CD4-positive, alpha-beta T cell treated with Interleukin-6 at 100 ng/mL for 8 hours (primary cell): ENCODE data around the gene SERINC1.
A peak's percentile ranks its signal among the peaks of the same experiment; 100 is the strongest.

Experiments used
- DNase-seq: peaks from one replicate; pipeline ENCODE4 v3.0.0-alpha.2; 2020; ENCODE audit warnings: mixed read lengths, low spot score

SERINC1 gene

DNA sequence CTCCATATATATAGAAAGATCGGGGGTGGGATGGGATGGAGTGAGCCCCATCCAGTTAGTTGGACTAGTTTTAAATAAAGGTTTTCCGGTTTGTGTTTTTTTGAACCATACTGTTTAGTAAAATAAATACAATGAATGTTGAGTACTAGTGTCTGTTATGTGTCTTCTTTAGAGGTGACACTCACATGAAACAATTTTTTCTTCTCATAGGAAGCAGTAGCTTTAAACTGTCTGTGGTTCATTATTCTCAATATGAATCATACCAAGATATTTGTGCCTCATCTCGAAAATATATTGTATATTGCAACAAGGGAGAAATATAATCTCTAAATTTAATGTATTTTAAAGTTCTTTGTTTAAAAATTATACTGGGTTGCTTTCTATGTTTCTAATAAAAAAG lies 38.8 kb downstream of the SERINC1 start:
- no peak for DNase-seq

DNA sequence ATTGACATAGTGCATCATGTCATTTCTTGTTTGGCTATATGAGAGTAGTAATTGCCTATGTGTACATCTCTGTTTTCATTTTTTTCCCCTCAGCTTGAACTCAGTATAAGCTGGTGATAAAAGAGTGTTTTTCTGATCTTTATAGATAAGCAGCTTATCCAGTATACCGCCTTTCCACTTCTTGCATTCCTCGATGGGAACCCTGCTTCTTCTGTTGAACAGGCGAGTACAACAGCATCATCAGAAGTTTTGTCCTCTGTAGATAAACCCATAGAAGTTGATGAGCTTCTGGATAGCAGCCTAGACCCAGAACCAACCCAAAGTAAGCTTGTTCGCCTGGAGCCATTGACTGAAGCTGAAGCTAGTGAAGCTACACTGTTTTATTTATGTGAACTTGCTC lies 39.8 kb downstream of the SERINC1 start:
- no peak for DNase-seq

DNA sequence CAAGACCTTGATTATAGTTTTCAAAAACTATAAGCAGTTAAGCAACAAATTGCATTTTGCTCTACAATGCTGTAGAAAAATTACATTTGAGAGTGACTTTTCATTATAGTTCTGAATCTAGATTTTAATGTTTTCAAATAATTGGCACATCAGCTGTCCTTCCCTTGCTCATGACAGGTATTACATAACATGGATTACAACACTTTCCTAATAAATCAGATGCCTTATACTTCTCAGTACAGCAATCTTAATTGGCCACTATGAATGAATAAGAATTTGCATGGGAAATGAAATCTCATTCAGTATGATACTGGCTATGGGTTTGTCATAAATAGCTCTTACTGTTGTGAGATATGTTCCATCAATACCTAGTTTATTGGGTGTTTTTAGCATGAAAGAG lies 42.3 kb downstream of the SERINC1 start:
- DNase-seq: no peak

DNA sequence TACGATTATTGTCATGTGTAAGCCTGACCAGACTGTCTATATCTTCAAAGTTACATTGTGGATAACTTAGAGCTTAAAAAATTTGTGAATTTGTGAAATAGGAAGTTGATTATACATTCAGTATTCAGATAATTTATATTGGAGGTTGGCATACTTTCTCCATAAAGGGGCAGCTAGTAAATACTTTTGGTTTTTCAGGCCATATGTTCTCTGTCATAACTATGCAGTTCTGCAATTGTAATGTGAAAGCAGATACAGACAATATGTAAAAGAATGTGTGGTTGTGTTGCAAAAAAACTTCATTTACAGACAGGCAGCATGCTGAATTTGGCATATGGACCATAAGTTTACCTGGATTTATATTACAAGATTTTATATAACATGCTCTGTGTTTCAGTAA lies 42.8 kb downstream of the SERINC1 start:
- DNase-seq: no peak

DNA sequence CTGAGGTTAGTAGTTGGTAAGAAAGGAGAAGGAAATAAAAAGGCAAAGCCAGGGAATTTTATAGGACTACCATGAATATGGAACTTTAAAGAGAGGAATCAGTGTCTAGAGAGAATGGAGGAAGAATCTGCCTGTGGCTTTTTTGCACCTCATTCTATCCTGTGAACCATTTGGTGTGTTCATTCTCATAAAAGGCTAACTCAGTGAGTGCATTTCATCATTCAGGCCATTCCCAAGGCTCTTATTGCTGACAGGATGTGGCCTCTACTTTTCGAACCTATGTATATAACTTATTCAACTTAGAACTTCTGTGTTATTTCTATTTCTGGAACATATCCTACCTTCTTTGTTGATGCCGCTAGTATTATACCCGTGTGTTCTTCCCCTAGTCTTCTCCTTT lies 45.0 kb downstream of the SERINC1 start:
- DNase-seq: no peak

DNA sequence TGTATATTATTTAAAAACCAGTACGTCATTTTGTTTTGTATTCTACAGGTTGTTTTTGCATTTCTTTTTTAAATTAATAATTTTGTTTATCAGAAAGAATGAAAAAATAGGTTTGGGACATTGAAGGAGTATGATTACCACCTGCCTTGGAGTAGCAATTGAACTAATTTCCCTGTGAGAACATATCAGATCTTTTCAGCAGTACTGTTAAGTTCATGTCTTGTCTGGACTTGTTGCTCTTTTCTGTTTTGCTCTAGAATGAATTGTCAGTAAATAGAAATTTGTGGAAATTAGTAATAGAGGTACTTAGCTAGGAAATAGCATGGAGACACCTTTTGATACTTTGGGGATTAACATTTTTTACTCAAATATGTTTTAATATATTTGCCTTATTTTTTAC lies 47.9 kb downstream of the SERINC1 start:
- no peak for DNase-seq

DNA sequence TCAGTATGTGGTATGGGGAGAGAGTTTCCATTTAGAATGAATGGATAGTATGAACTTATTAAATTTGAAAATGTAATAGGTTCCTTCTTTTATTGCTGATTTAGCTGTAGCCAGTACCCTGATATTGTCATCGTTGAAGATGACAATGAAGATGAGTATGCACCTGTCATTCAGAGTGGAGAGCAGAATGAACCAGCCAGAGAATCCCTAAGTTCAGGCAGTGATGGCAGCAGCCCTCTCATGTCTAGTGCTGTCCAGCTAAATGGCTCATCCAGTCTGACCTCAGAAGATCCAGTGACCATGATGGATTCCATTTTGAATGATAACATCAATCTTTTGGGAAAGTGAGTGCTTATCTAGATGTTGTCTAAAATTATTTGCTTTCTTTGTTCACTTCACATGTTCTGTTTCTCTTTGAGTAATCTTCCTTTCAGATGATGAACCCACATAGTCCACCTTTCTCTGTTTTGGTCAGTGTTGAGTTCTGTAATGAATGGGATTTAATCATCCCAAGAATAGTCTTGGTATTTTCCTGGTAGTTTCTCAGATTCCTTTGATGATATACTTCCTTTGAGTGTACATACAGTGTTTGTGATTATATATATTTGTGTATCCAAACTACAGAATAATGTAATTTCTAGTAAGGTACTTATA lies 48.9 kb downstream of the SERINC1 start:
- DNase-seq: no peak

DNA sequence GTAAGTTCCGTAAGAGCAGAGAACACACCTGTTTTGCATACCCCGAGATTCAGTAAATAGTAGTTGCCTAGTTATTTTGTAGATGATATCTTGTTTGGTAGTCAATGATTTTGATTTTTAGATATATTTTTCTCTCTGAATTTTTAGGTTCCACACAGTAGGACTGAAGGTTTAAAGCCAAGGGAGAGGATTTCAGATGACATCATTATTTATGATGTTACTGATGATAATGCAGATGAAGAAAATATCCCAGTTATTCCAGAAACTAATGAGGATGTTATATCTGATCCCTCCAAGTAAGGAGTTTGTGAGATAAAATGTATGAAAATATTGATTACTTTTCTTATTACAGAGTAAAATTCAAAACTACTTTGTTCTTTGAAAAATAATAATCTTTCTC lies 49.6 kb downstream of the SERINC1 start:
- DNase-seq: no peak

DNA sequence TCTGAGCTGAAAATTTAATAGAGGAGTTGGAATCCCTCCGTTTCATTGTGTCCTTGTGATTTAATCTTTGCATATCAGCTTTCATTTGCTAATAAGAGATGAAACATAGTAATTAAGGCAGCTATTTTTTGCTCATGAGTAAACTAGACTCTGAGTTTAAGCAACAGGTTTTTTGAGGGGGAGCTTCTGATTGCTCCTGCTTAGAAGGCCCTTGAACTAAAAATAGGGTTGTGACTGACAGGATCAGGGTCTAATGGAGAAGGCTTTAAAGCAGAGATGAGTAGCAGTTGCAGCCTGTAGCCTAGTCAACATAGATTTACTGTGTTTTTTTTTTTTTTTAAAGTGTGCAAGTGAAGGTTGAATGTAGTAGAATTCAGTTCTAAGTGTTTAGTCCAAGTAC lies 54.8 kb downstream of the SERINC1 start:
- DNase-seq: no peak

DNA sequence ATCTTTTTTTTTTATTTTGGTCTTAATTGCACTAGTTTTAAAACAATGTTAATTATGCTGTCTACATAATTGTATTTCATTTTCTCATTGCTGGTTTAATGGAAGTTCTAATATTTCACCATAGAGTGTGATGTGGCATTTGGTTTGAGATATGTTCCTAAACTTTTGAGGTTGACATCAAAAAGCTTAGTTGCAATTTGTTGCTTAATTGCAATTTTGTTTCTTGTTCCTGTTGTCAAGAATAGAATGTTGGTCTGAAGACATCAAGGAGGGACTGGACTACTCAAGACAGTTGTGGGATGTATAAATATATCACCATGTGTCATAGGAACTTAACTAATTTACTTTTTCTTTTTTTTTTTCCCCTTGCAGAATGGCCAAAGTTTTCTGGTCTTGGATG lies 59.6 kb downstream of the SERINC1 start:
- no peak for DNase-seq

DNA sequence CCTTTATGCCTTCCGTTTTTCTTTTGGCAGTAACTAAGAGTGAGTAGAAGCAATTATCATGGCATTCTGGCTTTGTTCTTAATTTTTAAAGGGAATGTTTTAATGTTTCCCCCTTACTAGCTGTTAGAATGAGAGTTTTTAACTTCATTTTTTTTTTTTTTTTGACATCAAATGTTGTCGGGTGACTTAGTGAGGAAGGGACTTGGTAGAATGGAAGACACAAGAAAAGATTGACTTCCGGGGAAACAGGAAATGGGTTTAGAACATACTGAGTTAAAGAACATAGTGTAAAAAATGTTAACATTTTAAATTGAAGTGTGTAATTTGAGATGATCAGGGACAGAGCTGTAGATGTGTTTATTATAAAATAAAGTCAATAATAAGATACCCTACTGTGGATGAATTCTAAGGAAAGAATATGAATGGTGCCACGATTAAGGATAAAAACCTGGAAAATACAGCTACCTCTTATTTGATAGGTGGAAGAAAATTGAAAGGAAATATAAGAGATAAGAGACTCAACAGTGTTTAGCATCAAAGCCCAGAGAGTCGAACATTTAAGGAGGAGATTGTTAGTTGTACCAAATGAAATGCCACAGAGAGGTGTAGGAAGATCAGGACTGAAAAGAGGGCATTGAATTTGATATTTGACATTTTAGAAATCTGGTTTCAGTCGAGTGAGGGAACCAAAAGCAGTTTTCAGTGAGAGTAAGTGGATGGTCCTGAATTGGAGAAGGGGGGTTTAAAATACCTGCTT lies 62.7 kb downstream of the SERINC1 start:
- DNase-seq: peak; percentile 42

DNA sequence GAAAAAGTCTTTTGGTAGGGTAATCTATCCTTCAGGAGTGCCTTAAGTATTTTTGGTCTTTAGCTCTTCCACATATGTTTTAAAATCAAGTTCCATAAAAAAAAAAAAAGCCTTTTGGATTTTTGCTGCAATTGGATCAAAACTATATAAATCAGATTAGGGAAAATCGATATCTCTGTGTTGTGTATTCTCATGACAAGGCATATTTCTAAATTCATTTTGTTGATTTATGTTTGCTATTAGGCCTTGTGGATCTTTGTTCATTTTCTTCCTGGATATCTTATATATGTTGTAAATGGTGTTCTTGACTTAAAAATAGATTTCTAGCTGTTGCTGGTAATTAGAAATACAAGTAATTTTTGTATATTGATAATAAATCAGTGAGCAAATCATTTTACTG lies 63.4 kb downstream of the SERINC1 start:
- no peak for DNase-seq

DNA sequence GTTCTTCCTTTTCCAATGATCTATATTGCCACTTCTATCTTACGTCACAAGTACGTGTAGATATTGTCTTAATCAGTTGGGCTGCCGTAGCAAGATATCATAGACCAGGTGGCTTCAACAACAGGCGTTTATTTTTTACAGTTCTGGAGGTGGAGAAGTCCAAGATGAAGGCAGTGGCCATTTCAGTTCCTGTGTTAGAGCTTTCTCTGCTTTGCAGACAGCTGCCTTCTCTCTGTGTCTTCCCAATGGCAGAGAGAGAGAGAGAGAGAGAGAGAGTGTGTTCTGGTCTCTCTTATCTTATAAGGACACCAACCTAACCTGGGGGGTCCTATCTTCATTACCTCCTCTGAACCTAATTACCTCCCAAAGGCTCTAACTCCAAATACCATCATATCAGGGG lies 63.9 kb downstream of the SERINC1 start:
- no peak for DNase-seq

DNA sequence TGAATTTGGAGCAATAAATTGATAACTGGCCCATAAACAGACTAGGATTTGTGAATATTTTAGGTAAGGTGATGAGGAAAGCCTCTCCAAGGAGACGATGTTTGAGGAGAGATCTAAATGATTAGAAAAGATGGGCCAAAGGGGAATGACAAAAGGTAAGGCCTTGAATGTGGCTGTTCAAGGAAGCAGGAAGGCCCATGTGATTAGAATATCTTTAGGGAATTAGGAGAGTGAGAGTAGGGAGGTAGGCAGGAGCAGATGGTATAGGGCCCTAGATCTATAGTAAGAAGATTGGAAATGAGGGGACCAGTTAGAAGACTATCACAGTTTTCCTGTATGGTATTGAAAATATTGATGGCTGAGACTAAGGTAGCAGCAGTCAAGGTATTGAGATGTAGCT lies 65.4 kb downstream of the SERINC1 start:
- no peak for DNase-seq

DNA sequence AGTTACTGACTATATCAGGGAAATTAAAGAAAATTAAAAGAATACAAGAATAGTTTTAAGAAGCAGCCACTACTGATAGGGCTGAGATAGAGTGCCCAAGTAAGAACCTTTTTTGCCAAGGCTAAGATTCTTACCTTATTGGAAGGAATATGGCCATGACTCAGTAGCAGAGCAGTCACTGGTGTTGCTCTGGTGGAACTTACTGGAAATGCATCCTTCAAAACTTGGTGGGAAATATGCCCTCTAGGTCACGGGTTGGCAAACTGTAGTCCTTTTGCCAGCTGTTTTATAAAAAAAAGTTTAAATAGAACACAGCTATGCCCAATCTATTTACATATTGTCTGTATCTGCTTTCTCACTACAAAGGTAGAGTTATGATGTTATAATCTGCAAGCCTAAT lies 66.2 kb downstream of the SERINC1 start:
- DNase-seq: no peak

DNA sequence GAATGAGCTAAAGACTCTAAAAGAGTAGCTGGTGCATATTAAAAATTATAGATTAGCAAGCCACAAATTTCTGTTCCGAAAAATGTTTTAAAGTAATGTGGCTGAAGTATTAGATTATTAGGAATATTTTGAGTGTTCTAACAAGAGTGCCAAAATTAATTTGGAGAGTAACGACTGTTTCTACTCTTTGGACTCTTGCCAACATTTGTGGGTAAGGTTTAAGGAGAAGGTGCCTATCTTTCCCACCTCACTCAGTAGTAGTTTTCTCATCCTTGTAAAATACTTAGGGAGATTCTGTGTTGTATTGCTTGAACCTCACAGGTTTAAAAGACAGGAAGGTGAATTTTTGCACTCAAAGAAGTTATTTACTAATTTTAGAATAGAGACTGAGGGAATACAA lies 67.2 kb downstream of the SERINC1 start:
- no peak for DNase-seq

DNA sequence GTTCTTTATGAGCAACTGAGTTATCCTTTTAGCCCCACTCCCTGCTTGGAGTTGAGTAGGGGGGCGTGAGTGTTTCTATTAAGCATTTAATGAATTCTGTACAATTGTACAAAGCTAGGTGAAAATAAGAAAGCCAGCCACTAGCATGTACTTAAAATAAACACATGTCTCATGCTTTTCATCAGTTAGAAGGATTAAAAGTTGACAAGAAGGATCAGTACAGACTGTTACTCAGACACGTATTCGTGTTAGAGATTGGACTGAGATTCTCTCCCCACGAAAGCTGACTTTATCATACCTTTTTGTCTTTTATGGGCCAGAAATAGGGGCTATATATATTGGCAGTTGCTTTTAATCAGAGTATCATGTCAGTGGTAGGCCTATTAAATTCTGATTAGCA lies 70.5 kb downstream of the SERINC1 start:
- DNase-seq: no peak

DNA sequence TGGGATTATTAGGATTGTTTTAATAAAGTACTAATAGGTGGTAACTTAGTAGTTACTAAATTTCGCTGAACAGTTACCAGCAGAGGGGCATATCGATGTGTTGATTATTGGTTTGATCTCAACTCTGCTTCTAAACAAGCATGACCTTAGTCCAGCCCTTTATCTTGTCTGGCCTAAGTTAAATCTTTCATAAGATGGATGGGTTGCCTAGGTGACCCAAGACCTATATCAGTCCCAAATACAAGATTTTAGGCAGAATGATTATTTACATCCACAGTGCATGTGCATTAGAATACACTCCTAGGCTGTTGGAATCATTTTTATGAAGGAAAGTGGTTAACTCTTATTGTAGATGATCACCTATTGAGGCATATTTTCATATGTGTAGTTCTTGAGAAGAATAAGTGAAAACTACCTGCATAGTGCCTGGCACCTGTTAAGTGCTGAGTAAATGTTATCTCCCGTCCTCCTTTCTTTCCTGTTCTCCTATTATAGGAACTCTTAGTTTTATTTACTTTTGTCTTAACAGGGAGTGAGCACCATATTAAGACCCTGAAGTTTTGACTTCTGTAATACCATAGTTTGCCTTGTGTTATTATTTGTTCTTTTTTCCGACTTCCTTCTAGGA lies 71.0 kb downstream of the SERINC1 start:
- DNase-seq: no peak

DNA sequence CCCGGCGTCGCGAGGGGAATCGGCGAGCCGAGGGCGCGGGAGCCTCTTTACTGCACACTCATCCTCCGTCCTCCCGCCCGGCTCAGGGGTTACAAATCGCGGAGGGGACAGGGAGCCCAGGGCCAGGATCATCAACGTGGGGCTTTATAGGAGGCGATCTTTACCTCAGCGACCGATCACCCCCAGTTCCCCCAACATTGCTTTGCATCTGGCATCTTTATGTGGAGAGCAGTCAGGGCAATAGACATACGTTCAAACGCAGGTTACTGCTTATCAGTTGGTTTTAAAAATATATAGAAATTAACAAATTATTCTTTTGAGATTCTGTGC lies 71.5 kb downstream of the SERINC1 start:
- peak; percentile 4 for DNase-seq

DNA sequence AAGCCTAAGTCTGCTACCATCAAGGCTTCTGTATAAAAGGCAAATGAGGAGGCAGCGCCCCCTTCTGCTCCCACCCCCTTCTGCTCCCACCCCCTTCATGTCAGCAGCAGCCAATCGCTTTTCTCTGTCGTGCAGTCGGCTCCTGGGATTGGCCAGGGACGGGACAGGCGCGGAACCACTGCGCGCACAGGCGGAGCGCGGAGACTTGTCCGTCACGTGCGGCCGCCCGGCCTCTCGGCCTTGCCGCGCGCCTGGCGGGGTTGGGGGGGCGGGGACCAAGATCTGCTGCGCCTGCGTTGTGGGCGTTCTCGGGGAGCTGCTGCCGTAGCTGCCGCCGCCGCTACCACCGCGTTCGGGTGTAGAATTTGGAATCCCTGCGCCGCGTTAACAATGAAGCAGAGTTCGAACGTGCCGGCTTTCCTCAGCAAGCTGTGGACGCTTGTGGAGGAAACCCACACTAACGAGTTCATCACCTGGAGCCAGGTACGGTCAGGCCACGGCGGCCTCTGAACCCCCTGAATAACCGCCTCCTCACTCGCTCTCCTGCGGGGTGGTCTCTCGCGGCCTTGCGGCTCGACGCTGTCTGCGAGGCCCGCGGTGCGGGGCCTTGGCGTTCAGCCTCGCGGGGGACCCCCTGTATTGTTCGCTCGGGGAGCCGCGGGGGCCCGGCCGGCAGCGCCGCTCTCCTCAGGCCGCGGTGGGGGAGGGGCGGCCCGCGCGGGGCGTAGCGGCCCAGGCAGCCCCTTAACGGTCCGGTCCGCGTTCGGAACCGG lies 72.1 kb downstream of the SERINC1 start, which contains the start of gene HSF2:
Gene HSF2 (plus strand): TSS at position 305 of the 773 bp plus-strand sequence. CDS start 86 bp downstream, at position 391.
- DNase-seq: peak; percentile 96

DNA sequence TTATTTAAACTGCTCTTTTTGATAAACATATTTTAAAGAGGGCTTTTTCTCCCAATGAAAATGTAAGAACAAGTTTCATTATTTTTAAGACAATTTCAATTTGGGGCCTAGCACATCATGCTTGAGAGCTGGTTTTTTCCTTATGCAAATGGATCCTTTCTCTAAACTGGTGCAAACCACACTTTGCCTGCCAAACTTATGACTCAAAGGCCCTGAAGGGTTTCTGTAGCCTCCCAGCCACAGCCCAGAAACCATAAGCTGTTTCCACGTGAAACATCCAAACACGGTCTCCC lies 72.6 kb downstream of the SERINC1 start:
- DNase-seq: no peak

DNA sequence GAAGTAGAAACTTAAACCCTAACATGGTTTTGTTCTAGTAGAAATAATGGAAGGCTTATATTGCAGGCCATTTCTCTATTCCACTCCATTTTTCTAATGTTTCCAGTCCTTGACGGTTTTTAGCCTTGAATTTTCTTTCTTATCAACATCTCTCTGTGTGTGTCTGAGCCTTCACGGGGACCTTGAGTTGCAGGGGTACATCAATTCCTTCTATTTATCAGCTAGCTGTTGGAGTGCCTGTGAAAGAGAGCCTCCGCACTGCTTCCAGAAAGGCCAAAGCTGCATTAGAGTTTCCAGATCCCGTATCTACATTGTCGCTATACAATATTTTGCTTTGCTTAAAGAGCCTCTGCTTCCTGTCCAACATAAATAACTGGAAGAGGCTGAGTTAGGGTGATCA lies 77.6 kb downstream of the SERINC1 start:
- no peak for DNase-seq

DNA sequence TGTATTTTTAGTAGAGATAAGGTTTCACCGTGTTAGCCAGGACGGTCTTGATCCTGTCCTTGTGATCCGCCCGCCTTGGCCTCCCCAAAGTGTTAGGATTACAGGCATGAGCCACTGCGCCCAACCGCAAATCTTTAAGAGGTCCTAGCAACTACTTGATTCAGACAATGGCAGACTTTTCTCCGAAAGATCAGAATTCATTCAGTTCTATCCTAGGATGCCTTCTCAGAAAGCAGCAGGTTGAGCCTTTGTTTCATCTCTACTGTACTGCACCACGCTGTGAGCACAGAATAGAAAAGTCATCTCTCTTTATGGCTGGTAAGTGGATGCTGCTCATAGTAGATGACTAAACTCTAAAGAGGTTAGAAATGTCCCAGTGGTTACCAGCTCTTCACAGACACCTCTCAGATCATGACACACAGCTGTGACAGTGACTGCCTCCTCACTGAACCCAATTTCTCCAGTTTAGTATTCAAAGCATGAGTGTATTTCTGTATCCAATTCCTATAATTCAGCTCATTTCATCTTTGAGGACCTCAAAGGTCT lies 78.2 kb downstream of the SERINC1 start:
- no peak for DNase-seq
